Measurements from ENCODE around the gene STAU1. TPM values are rescaled to one million over a fixed set of nuclear protein-coding genes. Genes with fewer than 3 reads are reported as not detected.
"Not testable (repeated sequence)": the region's sequence is repeated elsewhere in the genome, so short reads cannot be mapped to it uniquely, and the experiment has no call there.

The STAU1 gene
- polyA plus RNA-seq, 2 donors: 19.2 to 30.4 TPM

DNA sequence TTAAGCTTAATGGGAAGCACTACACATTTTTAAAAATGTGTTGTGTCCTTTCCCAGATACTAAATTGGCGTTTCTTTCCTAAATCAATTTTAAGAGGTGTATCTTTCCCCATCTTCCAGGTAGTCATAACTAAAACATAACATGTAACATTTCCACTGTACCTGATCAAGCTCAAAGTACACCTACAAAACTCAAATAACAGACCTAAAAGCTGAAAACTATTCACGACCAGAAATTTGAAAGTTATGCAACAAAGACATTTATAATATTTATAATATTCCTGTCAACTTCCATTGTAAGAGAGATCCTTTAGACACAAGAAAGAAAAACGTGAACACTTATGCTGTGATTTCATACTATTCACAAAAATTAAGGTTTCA is 3.5 kb downstream of the STAU1 start:
- no peak overlapping the region for H3K4me3 ChIP-seq (ENCODE audit: low read depth in 1 of 2, low read length in 2 of 2)
- H3K27ac ChIP-seq (ENCODE audit: low read depth in 2 of 2, low read length in 1 of 2): no peak overlapping the region
- H3K4me1 ChIP-seq (ENCODE audit: control insufficient read depth in 2 of 2, insufficient read depth in 2 of 2, low read length in 1 of 2): peaks cover 0 to 3% of the 10 kb centered on the region in 2 donors
- 44 to 53% methylated on average over 3 of the region's 3 CpGs for WGBS, 2 donors
- H3K27me3 ChIP-seq (ENCODE audit: control insufficient read depth in 1 of 2, insufficient read depth in 2 of 2, low read length in 2 of 2): no peaks in the 10 kb centered on the region
- H3K9me3 ChIP-seq (ENCODE audit: control insufficient read depth in 2 of 2, insufficient read depth in 1 of 2, low read depth in 1 of 2, low read length in 1 of 2): no peaks in the 10 kb centered on the region
- H3K36me3 ChIP-seq (ENCODE audit: control insufficient read depth in 2 of 2, insufficient read depth in 2 of 2, low read length in 1 of 2): no peaks in the 10 kb centered on the region

DNA sequence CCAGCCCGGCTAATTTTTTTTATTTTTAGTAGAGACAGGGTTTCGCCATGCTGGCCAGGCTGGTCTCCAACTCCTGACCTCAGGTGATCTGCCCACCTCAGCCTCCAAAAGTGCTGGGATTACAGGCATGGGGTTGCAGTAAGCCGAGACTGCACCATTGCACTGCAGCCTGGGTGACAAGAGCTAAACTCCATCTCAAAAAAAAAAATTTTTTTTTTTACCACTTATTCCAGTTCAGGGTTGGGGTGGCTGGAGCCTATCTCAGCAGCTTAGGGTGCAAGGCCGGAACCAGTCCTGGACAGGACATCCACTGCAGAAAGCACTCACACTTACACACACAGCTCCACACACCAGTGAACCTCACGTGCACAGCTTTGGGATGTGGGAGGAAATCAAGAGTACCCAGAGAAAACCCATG is 4.0 kb downstream of the STAU1 start:
- 74 to 85% methylated on average over 5 of the region's 5 CpGs for WGBS, 2 donors
- H3K27me3 ChIP-seq (ENCODE audit: control insufficient read depth in 1 of 2, insufficient read depth in 2 of 2, low read length in 2 of 2); H3K27ac ChIP-seq (ENCODE audit: low read depth in 2 of 2, low read length in 1 of 2); H3K36me3 ChIP-seq (ENCODE audit: control insufficient read depth in 2 of 2, insufficient read depth in 2 of 2, low read length in 1 of 2); H3K9me3 ChIP-seq (ENCODE audit: control insufficient read depth in 2 of 2, insufficient read depth in 1 of 2, low read depth in 1 of 2, low read length in 1 of 2); H3K4me3 ChIP-seq (ENCODE audit: low read depth in 1 of 2, low read length in 2 of 2); H3K4me1 ChIP-seq (ENCODE audit: control insufficient read depth in 2 of 2, insufficient read depth in 2 of 2, low read length in 1 of 2): not testable (repeated sequence)

DNA sequence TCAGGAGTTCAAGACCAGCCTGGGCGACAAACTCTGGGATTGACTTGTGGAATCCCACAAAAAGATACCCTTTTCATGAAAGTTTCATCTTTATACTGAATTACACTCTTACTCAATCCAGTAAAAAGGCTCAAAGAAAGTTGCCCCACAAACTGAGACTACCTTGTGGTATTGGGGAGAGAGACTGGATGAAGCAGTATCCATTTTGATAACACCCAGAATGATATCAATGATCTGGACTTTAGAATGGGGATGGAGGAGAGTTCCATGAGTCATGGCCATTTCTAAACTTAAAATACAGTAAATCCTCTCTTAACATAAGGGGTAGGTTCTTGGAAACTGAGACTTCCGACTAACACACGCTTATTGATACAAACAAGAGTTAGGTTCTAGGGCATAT is 4.7 kb downstream of the STAU1 start:
- no peaks in the 10 kb centered on the region for H3K9me3 ChIP-seq (ENCODE audit: control insufficient read depth in 2 of 2, insufficient read depth in 1 of 2, low read depth in 1 of 2, low read length in 1 of 2)
- H3K27ac ChIP-seq (ENCODE audit: low read depth in 2 of 2, low read length in 1 of 2): no peak overlapping the region
- H3K4me3 ChIP-seq (ENCODE audit: low read depth in 1 of 2, low read length in 2 of 2): no peak overlapping the region
- H3K4me1 ChIP-seq (ENCODE audit: control insufficient read depth in 2 of 2, insufficient read depth in 2 of 2, low read length in 1 of 2): peaks cover 0 to 3% of the 10 kb centered on the region in 2 donors
- H3K27me3 ChIP-seq (ENCODE audit: control insufficient read depth in 1 of 2, insufficient read depth in 2 of 2, low read length in 2 of 2): no peaks in the 10 kb centered on the region
- H3K36me3 ChIP-seq (ENCODE audit: control insufficient read depth in 2 of 2, insufficient read depth in 2 of 2, low read length in 1 of 2): no peaks in the 10 kb centered on the region
- 96 to 97% methylated on average over 3 of the region's 3 CpGs for WGBS, 2 donors

DNA sequence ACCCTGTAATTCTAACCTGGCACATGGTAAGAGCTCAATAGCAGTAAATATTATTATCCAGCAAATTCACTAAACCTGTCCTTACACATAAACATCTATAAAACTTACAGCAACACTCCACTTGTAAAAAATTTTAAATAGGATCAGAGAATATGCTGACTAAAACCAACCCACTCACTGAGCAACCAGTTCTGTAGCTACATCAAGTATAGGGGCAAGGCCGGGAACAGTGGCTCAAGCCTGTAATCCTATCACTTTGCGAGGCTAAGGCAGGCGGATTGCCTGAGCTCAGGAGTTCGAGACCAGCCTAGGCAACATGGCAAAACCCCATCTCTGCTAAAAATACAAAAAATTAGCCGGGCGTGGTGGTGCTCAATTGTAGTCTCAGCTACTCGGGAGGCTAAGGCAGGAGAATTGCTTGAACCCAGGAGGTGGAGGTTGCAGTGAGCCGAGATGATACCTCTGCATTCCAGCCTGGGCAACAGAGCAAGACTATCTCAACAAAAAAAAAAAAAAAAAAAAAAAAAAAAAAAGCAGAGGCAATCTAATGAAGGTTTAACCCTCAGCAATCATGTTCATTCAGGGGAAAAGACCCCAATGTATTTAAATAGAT is 6.8 kb downstream of the STAU1 start:
- Histone ChIP-seq H3K36me3 (ENCODE audit: control insufficient read depth in 2 of 2, insufficient read depth in 2 of 2, low read length in 1 of 2) (peaks cover 0 to 3% of the 10 kb centered on the region in 2 donors), H3K27ac (ENCODE audit: low read depth in 2 of 2, low read length in 1 of 2) (no peak overlapping the region), H3K4me1 (ENCODE audit: control insufficient read depth in 2 of 2, insufficient read depth in 2 of 2, low read length in 1 of 2) (peaks cover 0 to 3% of the 10 kb centered on the region in 2 donors), H3K27me3 (ENCODE audit: control insufficient read depth in 1 of 2, insufficient read depth in 2 of 2, low read length in 2 of 2) (no peaks in the 10 kb centered on the region), H3K4me3 (ENCODE audit: low read depth in 1 of 2, low read length in 2 of 2) (no peak overlapping the region), H3K9me3 (ENCODE audit: control insufficient read depth in 2 of 2, insufficient read depth in 1 of 2, low read depth in 1 of 2, low read length in 1 of 2) (no peaks in the 10 kb centered on the region)
- 84 to 86% methylated on average over 8 of the region's 8 CpGs for WGBS, 2 donors

- no peaks in the 10 kb centered on the region for H3K27me3 ChIP-seq (ENCODE audit: control insufficient read depth in 1 of 2, insufficient read depth in 2 of 2, low read length in 2 of 2)
- H3K27ac ChIP-seq (ENCODE audit: low read depth in 2 of 2, low read length in 1 of 2): peak overlapping the region in 1 of 2 donors; percentile 8
- H3K4me1 ChIP-seq (ENCODE audit: control insufficient read depth in 2 of 2, insufficient read depth in 2 of 2, low read length in 1 of 2): peaks cover 0 to 3% of the 10 kb centered on the region in 2 donors
- 12 to 19% methylated on average over 1 of the region's 1 CpG for WGBS, 2 donors
- no peak overlapping the region for H3K4me3 ChIP-seq (ENCODE audit: low read depth in 1 of 2, low read length in 2 of 2)
- no peaks in the 10 kb centered on the region for H3K9me3 ChIP-seq (ENCODE audit: control insufficient read depth in 2 of 2, insufficient read depth in 1 of 2, low read depth in 1 of 2, low read length in 1 of 2)
- H3K36me3 ChIP-seq (ENCODE audit: control insufficient read depth in 2 of 2, insufficient read depth in 2 of 2, low read length in 1 of 2): peaks cover 0 to 3% of the 10 kb centered on the region in 2 donors
These were observed 8.5 kb downstream of the STAU1 start for GRCh38 chr20:49179368-49180277.

- WGBS, 2 donors: 96 to 97% methylated on average over 6 of the region's 6 CpGs
- H3K4me3 ChIP-seq (ENCODE audit: low read depth in 1 of 2, low read length in 2 of 2): no peak overlapping the region
- H3K27me3 ChIP-seq (ENCODE audit: control insufficient read depth in 1 of 2, insufficient read depth in 2 of 2, low read length in 2 of 2): no peaks in the 10 kb centered on the region
- no peak overlapping the region for H3K27ac ChIP-seq (ENCODE audit: low read depth in 2 of 2, low read length in 1 of 2)
- no peaks in the 10 kb centered on the region for H3K4me1 ChIP-seq (ENCODE audit: control insufficient read depth in 2 of 2, insufficient read depth in 2 of 2, low read length in 1 of 2)
- peaks cover 0 to 3% of the 10 kb centered on the region in 2 donors for H3K36me3 ChIP-seq (ENCODE audit: control insufficient read depth in 2 of 2, insufficient read depth in 2 of 2, low read length in 1 of 2)
- no peaks in the 10 kb centered on the region for H3K9me3 ChIP-seq (ENCODE audit: control insufficient read depth in 2 of 2, insufficient read depth in 1 of 2, low read depth in 1 of 2, low read length in 1 of 2)
These were observed 14.0 kb downstream of the STAU1 start for GRCh38 chr20:49174183-49174582.

DNA sequence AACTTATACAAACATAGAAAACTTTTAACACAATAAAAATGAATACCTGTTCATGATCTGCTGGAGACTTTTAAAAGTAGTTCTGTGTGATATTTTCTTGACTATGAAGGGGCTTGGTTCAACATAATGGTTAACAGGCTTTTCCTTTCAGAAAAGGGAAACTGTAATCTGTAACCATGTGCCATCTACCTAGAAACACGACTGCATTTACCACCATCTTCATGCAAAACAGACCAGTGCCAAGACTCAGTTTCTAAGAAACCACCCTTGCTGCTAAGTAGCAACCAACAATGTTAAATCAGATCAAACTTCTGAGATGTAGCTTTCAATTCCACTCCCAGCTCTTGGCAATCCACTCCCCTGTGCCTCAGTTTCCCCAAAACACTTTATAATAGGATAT is 15.7 kb downstream of the STAU1 start:
- H3K4me1 ChIP-seq (ENCODE audit: control insufficient read depth in 2 of 2, insufficient read depth in 2 of 2, low read length in 1 of 2): peaks cover 0 to 2% of the 10 kb centered on the region in 2 donors
- no peaks in the 10 kb centered on the region for H3K9me3 ChIP-seq (ENCODE audit: control insufficient read depth in 2 of 2, insufficient read depth in 1 of 2, low read depth in 1 of 2, low read length in 1 of 2)
- no peak overlapping the region for H3K4me3 ChIP-seq (ENCODE audit: low read depth in 1 of 2, low read length in 2 of 2)
- no peaks in the 10 kb centered on the region for H3K36me3 ChIP-seq (ENCODE audit: control insufficient read depth in 2 of 2, insufficient read depth in 2 of 2, low read length in 1 of 2)
- no peak overlapping the region for H3K27ac ChIP-seq (ENCODE audit: low read depth in 2 of 2, low read length in 1 of 2)
- no peaks in the 10 kb centered on the region for H3K27me3 ChIP-seq (ENCODE audit: control insufficient read depth in 1 of 2, insufficient read depth in 2 of 2, low read length in 2 of 2)
- WGBS, 2 donors: 22 to 32% methylated on average over 1 of the region's 1 CpG

GRCh38 chr20:49171909-49172308 is 16.2 kb downstream of the STAU1 start:
- H3K27me3 ChIP-seq (ENCODE audit: control insufficient read depth in 1 of 2, insufficient read depth in 2 of 2, low read length in 2 of 2): no peaks in the 10 kb centered on the region
- no peaks in the 10 kb centered on the region for H3K9me3 ChIP-seq (ENCODE audit: control insufficient read depth in 2 of 2, insufficient read depth in 1 of 2, low read depth in 1 of 2, low read length in 1 of 2)
- no peak overlapping the region for H3K27ac ChIP-seq (ENCODE audit: low read depth in 2 of 2, low read length in 1 of 2)
- no peaks in the 10 kb centered on the region for H3K36me3 ChIP-seq (ENCODE audit: control insufficient read depth in 2 of 2, insufficient read depth in 2 of 2, low read length in 1 of 2)
- peaks cover 0 to 2% of the 10 kb centered on the region in 2 donors for H3K4me1 ChIP-seq (ENCODE audit: control insufficient read depth in 2 of 2, insufficient read depth in 2 of 2, low read length in 1 of 2)
- no peak overlapping the region for H3K4me3 ChIP-seq (ENCODE audit: low read depth in 1 of 2, low read length in 2 of 2)

GRCh38 chr20:49170714-49171113 is 17.4 kb downstream of the STAU1 start:
- WGBS, 2 donors: 98 to 99% methylated on average over 2 of the region's 2 CpGs
- H3K27ac ChIP-seq (ENCODE audit: low read depth in 2 of 2, low read length in 1 of 2): no peak overlapping the region
- H3K4me3 ChIP-seq (ENCODE audit: low read depth in 1 of 2, low read length in 2 of 2): no peak overlapping the region
- no peaks in the 10 kb centered on the region for H3K9me3 ChIP-seq (ENCODE audit: control insufficient read depth in 2 of 2, insufficient read depth in 1 of 2, low read depth in 1 of 2, low read length in 1 of 2)
- H3K4me1 ChIP-seq (ENCODE audit: control insufficient read depth in 2 of 2, insufficient read depth in 2 of 2, low read length in 1 of 2): peaks cover 0 to 2% of the 10 kb centered on the region in 2 donors
- no peaks in the 10 kb centered on the region for H3K36me3 ChIP-seq (ENCODE audit: control insufficient read depth in 2 of 2, insufficient read depth in 2 of 2, low read length in 1 of 2)
- H3K27me3 ChIP-seq (ENCODE audit: control insufficient read depth in 1 of 2, insufficient read depth in 2 of 2, low read length in 2 of 2): no peaks in the 10 kb centered on the region
